Erythroblast (primary cell): ENCODE data around the gene MED23.
A peak's percentile ranks its signal among the peaks of the same experiment; 100 is the strongest.

Source experiments
- GATA1 ChIP-seq: IDR thresholded peaks from 2 replicates; pipeline ENCODE4 v1.6.1; 2011; ENCODE audit warnings: low read depth, mild to moderate bottlenecking, control low read depth, low read length, moderate library complexity
- POLR2A ChIP-seq: IDR thresholded peaks from 2 replicates; pipeline ENCODE4 v1.6.1; 2011; ENCODE audit warnings: mild to moderate bottlenecking, low read length

- TF ChIP-seq POLR2A (peak; percentile 18), GATA1 (no peak)
Measured at GRCh38 chr6:131652472-131652871, 24.4 kb upstream of the MED23 start.
